Heart left ventricle (tissue), 16 donors: Measurements from ENCODE around the gene S1PR2. TPM values are rescaled to one million over a fixed set of nuclear protein-coding genes. Genes with fewer than 3 reads are reported as not detected.

Experiments
- ATAC-seq, 4 donors: fragments of 200-7000 bp; cut with Tn5 transposase; one replicate each; pipeline ENCODE4 v1.9.1; 2020 to 2022; ENCODE audit warnings: moderate library complexity in 4 of 4, mild to moderate bottlenecking in 3 of 4, moderate number of reproducible peaks in 1 of 4
- DNase-seq, 5 donors: peaks; one replicate each; pipeline ENCODE4 v3.0.0-alpha.2; 2020
- H3K27ac ChIP-seq, 12 donors: fragments of 200-600 bp; sonication (generic) in 4 of 12; one replicate each; pipeline versions ENCODE4 v1.5.0 to v1.8.0; 2016 to 2022; ENCODE audit warnings: mild to moderate bottlenecking in 2 of 12
- H3K27me3 ChIP-seq, 9 donors: fragments of 200-600 bp; sonication (generic) in 2 of 9; one replicate each; pipeline versions ENCODE4 v1.5.1 to v1.8.0; 2016 to 2022; ENCODE audit warnings: mild to moderate bottlenecking in 3 of 9
- H3K36me3 ChIP-seq, 9 donors: fragments of 200-600 bp; sonication (generic) in 2 of 9; one replicate each; pipeline versions ENCODE4 v1.5.0 to v1.8.0; 2018 to 2022; ENCODE audit warnings: mild to moderate bottlenecking in 2 of 9
- H3K4me1 ChIP-seq, 12 donors: fragments of 200-600 bp; sonication (generic) in 4 of 12; one replicate each; pipeline versions ENCODE4 v1.5.0 to v1.8.0; 2016 to 2022; ENCODE audit warnings: mild to moderate bottlenecking in 3 of 12
- H3K4me3 ChIP-seq, 12 donors: fragments of 200-600 bp; sonication (generic) in 4 of 12; one replicate each; pipeline versions ENCODE4 v1.5.0 to v1.8.0; 2017 to 2022; ENCODE audit warnings: mild to moderate bottlenecking in 9 of 12, moderate library complexity in 4 of 12
- H3K9me3 ChIP-seq, 12 donors: fragments of 200-600 bp; sonication (generic) in 4 of 12; one replicate each; pipeline versions ENCODE4 v1.5.0 to v1.8.0; 2016 to 2022; ENCODE audit warnings: mild to moderate bottlenecking in 1 of 12
- POLR2A ChIP-seq, 2 donors: fragments of 450-650 bp; IDR thresholded peaks; one replicate each; pipeline ENCODE4 v1.6.1; 2017; ENCODE audit warnings: antibody characterized with exemption in 2 of 2, mild to moderate bottlenecking in 2 of 2, moderate library complexity in 2 of 2
- WGBS, 4 donors: extraction: QIAGEN DNeasy Blood & Tissue Kit in 2 of 4; methylation state at CpG; one replicate each; pipeline versions ENCODE4 v1.1.5 to v1.1.7; 2013 to 2018; 5-methylcytosine and 5-hydroxymethylcytosine counted together
- intact Hi-C, 10 donors: fragments of 100-400 bp; cut with DNase I; formaldehyde crosslinking; loops; one replicate each; pipeline versions ENCODE4 v1.11.1 to v1.14.2; 2022
- polyA plus RNA-seq, 2 donors: library from polyadenylated mRNA; stranded (reverse); fragments of 200-250 nt; gene quantifications; one replicate each; pipeline ENCODE4 v1.2.3, GENCODE V29; 2013
- total RNA-seq, 9 donors: library from RNA; depleted of rRNA in 2 of 9; stranded (reverse); fragments of >200 nt in 2 of 9; fragmentation: NEBNext Ultra II Directional in 3 of 9; extraction: Animal tissue kit (Norgen Biotek cat#: 25700) in 3 of 9; gene quantifications; one replicate each; pipeline versions ENCODE4 v1.1.0 to v1.2.4, GENCODE V29; 2016 to 2023
- TF ChIP-seq, protein P1 (sequence below), 12 donors: fragments of 200-600 bp; sonication (generic) in 4 of 12; IDR thresholded peaks; one replicate each; pipeline versions ENCODE4 v1.5.0 to v1.8.0; 2018 to 2022; ENCODE audit warnings: antibody characterized with exemption in 12 of 12, mild to moderate bottlenecking in 5 of 12
- donor health status: ischemic (EF 13 %, LVEDD 7.1; RV severe dilation, severe dysfunction).
- donor health status: healthy with polysubstance abuse.
- donor health status: DM: no; HTN: yes; CAD: no.
- donor health status: DM: no; HTN: no; CAD: no.
- donor health status: ischemic (EF 25% LVEDD 6.9; RV normal size, moderate dysfunction).
- donor health status: ischemic (EF 25% LVEDD 5.7; RV mildly dilated, moderate dysfunction).
- donor health status: healthy.
- donor health status: DM: yes; HTN: yes; CAD: no.
- donor health status: ischemic (EF 35%, LVEDD 5.7; RV mildly dilated, moderate dysfunction).
- donor health status: nonischemic (EF 11% LVEDD 7.7; RV severe dilation, severe dysfunction).
- donor health status: DM: yes; HTN: yes; CAD: no.
- donor health status: PGD.
- donor health status: ischemic (EF 29% LVEDD 5.4; RV normal size, mild dysfunction).
- donor health status: nonischemic (EF 23%, LVEDD 6.1; RV moderate dilation, normal function).

Gene S1PR2
- total and polyA plus RNA-seq, 11 donors = 1.0 to 14.2 (median 4.3) TPM

- peaks cover 0 to 68% (median 58%) of the 10 kb centered on the region in 9 donors for H3K36me3 ChIP-seq
- WGBS, 4 donors = 71 to 87% (median 75%) methylated on average over 9 of the region's 9 CpGs
- no peak overlapping the region for H3K4me3 ChIP-seq
- DNase-seq = no peak
- H3K27me3 ChIP-seq = no peaks in the 10 kb centered on the region
- no peak for ATAC-seq
- H3K27ac ChIP-seq = peak overlapping the region in 1 of 12 donors; percentile 3
- intact Hi-C loops = loop anchor here in 4 of 10 donors (5.0 to 10.0 kb wide), 3 partner anchors 130 to 322 kb away; partner anchors contain the start of genes EIF3G (in 2 of the 4), P2RY11 (in 2 of the 4) and OLFM2 (in 1 of the 4)
- no peaks in the 10 kb centered on the region for H3K9me3 ChIP-seq
- H3K4me1 ChIP-seq = peaks cover 0 to 25% (median 13%) of the 10 kb centered on the region in 12 donors
- TF ChIP-seq, protein P1, sequence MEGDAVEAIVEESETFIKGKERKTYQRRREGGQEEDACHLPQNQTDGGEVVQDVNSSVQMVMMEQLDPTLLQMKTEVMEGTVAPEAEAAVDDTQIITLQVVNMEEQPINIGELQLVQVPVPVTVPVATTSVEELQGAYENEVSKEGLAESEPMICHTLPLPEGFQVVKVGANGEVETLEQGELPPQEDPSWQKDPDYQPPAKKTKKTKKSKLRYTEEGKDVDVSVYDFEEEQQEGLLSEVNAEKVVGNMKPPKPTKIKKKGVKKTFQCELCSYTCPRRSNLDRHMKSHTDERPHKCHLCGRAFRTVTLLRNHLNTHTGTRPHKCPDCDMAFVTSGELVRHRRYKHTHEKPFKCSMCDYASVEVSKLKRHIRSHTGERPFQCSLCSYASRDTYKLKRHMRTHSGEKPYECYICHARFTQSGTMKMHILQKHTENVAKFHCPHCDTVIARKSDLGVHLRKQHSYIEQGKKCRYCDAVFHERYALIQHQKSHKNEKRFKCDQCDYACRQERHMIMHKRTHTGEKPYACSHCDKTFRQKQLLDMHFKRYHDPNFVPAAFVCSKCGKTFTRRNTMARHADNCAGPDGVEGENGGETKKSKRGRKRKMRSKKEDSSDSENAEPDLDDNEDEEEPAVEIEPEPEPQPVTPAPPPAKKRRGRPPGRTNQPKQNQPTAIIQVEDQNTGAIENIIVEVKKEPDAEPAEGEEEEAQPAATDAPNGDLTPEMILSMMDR (IDR thresholded peaks at IDR 0.05) = no peak
- no peak for TF ChIP-seq POLR2A (IDR thresholded peaks at IDR 0.05)
These were observed 26.0 kb upstream of the S1PR2 start for GRCh38 chr19:10256970-10257615.

DNA sequence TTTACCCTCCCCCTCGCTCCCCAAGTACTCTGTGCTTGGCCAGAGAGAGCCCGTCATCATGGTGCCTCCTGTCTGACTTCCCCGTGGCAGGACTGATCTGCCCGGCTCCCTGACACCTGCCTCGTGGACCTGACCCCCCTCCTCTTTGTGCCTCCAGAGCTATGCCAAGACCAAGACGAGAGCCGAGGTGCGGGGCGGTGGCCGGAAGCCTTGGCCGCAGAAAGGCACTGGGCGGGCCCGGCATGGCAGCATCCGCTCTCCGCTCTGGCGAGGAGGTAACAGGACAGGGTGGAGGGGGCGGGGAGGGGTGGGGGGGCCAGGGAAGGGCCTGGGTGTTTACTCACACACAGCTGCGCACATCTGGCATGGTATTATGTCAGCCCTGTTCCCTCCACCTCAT is 25.4 kb upstream of the S1PR2 start:
- 73 to 85% (median 77%) methylated on average over 13 to 18 of the region's 18 CpGs for WGBS, 4 donors
- intact Hi-C loops = loop anchor here in 4 of 10 donors (5.0 to 10.0 kb wide), 3 partner anchors 131 to 322 kb away; partner anchors contain the start of genes EIF3G (in 2 of the 4), P2RY11 (in 2 of the 4) and OLFM2 (in 1 of the 4)

DNA sequence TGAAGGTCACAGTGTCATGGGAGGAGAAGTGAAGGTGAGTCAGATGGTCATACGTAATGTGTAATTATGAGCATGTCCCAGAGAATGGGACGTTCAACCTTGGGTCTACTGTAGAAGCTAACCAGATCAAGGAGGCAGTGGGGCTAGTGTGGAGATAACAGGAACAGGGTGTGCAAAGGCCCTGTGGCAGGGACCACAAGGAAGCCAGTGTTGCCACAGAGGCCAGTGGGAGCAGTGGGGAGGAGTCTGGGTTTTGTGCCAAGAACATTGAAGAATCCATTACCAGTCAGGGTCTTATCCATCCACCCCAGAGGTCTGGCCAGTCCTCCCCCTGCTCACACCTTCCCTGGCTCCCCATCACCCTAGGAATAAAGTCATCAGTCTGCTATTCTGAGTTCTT is 24.2 kb upstream of the S1PR2 start:
- Histone ChIP-seq H3K4me1 (peaks cover 0 to 28% (median 13%) of the 10 kb centered on the region in 12 donors), H3K4me3 (no peak overlapping the region), H3K9me3 (no peaks in the 10 kb centered on the region), H3K27me3 (no peaks in the 10 kb centered on the region), H3K36me3 (peaks cover 0 to 68% (median 58%) of the 10 kb centered on the region in 9 donors), H3K27ac (no peak overlapping the region)
- WGBS, 4 donors = 82 to 93% (median 90%) methylated on average over 2 of the region's 2 CpGs
- ATAC-seq (no peak), DNase-seq (no peak)
- no peak for TF ChIP-seq POLR2A (IDR thresholded peaks at IDR 0.05)
- TF ChIP-seq, protein P1 (IDR thresholded peaks at IDR 0.05) = no peak
- intact Hi-C loops = loop anchor here in 4 of 10 donors (5.0 to 10.0 kb wide), 3 partner anchors 132 to 321 kb away; partner anchors contain the start of genes EIF3G (in 2 of the 4), P2RY11 (in 2 of the 4) and OLFM2 (in 1 of the 4)

More for the DNA sequence above, 25.4 kb upstream of the S1PR2 start:
- ATAC-seq (no peak), DNase-seq (no peak)
- peaks cover 0 to 25% (median 13%) of the 10 kb centered on the region in 12 donors for H3K4me1 ChIP-seq
- H3K27me3 ChIP-seq = no peaks in the 10 kb centered on the region
- no peak overlapping the region for H3K4me3 ChIP-seq
- peak overlapping the region in 1 of 12 donors; percentile 3 for H3K27ac ChIP-seq
- H3K9me3 ChIP-seq = no peaks in the 10 kb centered on the region
- peaks cover 0 to 68% (median 58%) of the 10 kb centered on the region in 9 donors for H3K36me3 ChIP-seq
- TF ChIP-seq POLR2A (IDR thresholded peaks at IDR 0.05) = no peak
- TF ChIP-seq, protein P1 (IDR thresholded peaks at IDR 0.05) = no peak

DNA sequence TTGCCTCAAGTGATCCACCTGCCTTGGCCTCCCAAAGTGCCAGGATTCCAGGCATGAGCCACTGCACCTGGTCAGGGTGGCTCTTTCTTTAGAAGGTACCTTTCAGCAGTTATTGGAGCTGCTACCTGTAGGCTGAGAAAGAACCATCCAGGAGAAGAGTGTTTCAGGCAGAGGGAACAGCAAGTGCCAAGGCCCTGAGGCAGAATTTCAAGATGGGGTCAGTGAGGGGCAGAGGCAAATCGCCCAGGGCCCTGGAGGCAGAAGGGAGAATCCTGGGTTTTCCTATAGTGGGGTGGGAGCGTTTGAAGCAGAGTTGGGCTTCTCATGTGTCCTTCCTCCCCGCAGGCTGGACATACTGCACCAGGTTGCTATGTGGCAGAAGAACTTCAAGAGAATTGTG is 23.1 kb upstream of the S1PR2 start:
- Histone ChIP-seq H3K4me3 (no peak overlapping the region), H3K9me3 (no peaks in the 10 kb centered on the region), H3K27ac (no peak overlapping the region), H3K4me1 (peaks cover 0 to 29% (median 11%) of the 10 kb centered on the region in 12 donors), H3K27me3 (no peaks in the 10 kb centered on the region), H3K36me3 (peaks cover 0 to 58% (median 54%) of the 10 kb centered on the region in 9 donors)
- no peak for DNase-seq
- intact Hi-C loops = loop anchor here in 6 of 10 donors (5.0 to 10.0 kb wide), 5 partner anchors 62 to 322 kb away; partner anchors contain the start of genes EIF3G (in 2 of the 6), P2RY11 (in 2 of the 6), DNMT1 (in 1 of the 6) and OLFM2 (in 1 of the 6)
- no peak for ATAC-seq
- WGBS, 4 donors = 90 to 98% (median 94%) methylated on average over 3 of the region's 3 CpGs
- TF ChIP-seq POLR2A (IDR thresholded peaks at IDR 0.05) = no peak
